GM21737 (cell line): ENCODE measurements around the gene TMEFF2.
A peak's percentile ranks its signal among the peaks of the same experiment; 100 is the strongest.

Source experiments
- ATAC-seq: cut with Tn5 transposase; IDR thresholded peaks from one replicate; pipeline ENCODE4 v1.9.1; 2021; ENCODE audit warnings: mild to moderate bottlenecking, moderate library complexity; ENCODE audit not compliant: unreplicated experiment

TMEFF2 gene, protein sequence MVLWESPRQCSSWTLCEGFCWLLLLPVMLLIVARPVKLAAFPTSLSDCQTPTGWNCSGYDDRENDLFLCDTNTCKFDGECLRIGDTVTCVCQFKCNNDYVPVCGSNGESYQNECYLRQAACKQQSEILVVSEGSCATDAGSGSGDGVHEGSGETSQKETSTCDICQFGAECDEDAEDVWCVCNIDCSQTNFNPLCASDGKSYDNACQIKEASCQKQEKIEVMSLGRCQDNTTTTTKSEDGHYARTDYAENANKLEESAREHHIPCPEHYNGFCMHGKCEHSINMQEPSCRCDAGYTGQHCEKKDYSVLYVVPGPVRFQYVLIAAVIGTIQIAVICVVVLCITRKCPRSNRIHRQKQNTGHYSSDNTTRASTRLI

DNA sequence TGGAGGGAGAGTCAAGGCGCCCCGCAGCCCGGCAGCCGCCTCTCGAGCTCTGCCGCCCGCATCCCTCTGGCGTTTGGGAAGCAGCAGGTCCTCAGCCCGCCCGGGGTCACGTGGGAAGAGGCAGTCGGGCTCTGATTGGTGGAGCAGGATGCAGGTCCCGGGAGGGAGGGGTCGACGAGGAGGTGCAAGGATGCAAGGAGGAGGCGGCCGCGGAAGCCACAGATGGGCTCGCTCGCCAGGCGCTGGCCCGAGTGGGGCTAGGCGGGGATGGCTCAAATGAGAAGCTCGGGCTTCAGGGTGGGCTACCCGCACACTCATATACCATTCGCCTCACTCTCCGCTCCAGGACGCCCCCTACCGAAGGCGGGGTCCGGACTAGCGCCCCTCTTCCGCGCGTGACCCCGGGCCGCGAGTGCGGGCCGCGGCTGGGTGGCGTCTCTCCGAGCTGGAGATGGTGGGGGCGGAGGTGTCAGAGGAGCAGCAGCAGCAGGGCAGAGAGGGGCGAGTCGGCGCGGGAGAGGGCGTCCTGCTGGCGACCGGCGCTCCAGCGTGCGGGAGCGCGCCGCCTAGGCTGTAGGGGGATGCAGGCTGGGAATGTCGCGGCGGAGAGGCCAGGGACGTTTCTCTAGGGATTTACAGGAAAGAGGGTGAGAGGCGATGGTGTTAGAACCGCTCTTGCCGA is at the start of gene TMEFF2:
TMEFF2 (minus strand) TSS at position 68 of the 682 bp plus-strand sequence. CDS start 409 bp downstream, outside the sequence.
- peak; percentile 60 for ATAC-seq

DNA sequence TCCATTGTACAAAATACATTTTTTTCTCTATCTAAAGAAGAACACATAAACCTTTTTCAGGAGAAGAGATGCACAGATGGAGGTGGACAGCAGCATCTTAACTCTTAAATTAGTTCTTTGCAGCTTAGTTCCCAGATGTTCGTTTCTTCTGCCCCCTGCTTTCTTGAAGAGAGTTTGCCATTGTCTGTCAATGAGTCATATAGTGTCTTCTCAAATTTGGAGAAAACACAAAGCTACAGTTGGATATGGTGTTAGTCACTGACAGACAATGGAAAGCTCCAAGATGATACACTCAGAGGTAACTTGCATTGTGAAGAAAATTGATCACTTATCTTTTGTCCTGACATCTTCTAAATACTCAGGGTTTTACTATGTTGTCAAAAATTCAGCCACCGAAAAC is 48.8 kb upstream of the TMEFF2 start:
- ATAC-seq = no peak

DNA sequence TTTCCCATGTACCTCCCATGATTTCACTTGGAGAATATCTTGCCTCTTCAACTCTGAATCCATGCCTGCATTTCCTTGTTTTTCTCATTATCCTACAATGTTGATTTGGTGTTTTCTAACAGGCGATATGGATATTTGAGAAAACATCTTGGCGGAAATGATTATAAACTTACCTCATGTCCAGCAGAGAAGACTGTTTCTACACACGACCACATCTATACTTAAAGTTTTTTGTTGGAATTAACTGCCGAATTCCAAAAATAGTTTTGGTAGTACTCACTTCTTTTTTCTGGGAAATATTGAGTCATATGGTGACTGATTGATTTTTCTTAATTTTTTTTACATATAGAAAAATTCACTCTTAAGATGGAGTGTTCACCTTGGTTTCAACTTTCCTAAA is 41.4 kb upstream of the TMEFF2 start:
- ATAC-seq = no peak

DNA sequence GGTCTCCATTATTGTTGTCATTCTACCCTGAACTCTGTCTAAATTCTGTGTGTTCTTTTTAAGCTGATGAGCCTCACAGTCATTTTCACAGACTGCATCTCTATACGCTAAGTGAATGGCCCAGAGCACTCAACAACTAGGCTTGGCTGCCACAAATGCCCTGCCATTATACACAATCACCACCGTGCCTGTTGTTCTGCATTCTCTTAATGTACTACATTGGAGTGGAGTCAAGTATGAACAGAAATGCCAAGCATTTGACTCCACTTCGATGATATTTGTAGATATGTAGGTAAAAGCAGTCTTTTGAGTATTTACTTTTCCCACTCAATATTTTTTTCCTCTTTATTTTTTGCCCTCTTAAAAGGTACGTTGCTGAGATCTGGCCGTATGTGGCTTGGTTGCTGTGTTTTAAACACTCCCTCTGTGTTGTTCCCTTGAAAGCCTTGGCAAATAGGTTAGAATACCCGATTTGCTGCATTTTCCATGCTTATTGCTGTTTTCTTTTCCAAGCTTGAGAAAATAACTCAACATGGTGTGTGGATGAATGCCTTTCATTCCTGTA is 36.2 kb upstream of the TMEFF2 start:
- ATAC-seq = no peak

DNA sequence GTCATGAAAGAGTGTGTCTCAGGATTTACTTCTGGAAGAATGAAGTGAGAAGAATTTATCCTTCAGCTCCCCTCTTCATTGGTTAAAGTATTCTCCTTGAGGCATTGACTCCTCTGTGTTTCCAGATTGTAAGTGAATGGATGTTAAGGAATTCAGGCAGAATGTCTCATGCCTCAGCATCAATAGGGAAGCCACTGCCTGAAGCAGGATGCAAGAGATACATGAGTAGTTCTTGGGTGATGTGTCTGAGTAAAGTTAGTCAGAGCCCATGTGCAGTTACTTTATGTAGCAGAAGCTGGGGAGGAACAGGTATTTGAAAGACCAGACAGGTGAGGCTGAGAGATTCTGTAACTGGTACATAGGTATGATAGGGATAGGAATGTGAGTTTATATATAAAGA is 34.0 kb upstream of the TMEFF2 start:
- no peak for ATAC-seq

DNA sequence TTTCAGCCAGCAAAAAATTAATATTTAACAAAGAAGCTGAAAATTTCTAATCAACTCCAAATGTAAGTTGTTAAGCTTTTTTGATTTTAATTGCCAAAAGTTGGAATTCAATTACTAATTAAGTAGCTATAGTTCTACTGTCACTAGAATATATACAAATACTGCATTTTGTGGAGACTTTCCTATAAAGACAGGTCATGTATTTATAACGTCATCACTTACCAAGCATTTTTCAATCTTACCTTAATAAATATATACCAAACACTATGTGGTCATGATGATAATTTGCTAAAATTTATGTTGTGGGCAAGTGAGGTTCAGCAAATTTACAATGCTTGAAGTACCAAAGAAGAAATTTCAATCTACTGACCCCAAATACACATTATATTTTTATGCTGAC is 24.2 kb upstream of the TMEFF2 start:
- ATAC-seq = no peak

DNA sequence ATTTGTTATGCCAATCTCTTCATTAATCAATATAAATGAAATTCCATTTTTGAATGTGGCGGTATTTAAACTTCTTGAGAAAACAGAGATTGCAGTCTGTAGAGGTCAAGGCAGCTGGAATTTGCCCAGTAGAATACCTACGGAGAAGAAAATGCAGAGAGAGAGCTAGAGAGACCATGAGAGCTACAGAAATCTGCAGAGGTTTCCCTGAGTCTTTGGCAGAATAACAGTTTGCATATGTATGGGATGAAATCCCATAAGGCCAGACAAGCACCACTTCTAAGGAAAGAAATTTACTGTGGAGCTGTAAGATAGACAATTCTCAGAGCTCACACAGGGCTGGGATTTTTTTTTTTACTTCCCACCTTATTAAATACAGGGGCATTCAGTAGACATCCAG is 23.6 kb upstream of the TMEFF2 start:
- no peak for ATAC-seq

DNA sequence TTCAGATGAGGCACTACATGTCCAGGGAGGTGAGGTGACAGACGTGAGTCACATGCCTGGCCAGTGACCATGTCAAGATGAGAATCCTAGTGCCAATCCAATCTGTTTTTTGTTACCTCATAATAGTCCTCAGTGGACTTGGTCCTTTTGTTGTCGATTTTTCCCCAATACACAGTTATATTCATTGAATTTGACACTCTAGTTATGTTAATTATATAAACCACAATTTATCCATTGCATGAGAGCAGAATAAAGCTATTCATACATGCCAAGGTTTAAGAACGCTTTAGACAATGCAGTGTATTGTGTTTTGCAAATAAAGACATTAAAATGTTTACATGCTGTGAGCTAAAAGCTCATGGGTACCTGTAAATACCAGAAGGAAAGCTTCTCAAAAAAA is 21.6 kb upstream of the TMEFF2 start:
- no peak for ATAC-seq

DNA sequence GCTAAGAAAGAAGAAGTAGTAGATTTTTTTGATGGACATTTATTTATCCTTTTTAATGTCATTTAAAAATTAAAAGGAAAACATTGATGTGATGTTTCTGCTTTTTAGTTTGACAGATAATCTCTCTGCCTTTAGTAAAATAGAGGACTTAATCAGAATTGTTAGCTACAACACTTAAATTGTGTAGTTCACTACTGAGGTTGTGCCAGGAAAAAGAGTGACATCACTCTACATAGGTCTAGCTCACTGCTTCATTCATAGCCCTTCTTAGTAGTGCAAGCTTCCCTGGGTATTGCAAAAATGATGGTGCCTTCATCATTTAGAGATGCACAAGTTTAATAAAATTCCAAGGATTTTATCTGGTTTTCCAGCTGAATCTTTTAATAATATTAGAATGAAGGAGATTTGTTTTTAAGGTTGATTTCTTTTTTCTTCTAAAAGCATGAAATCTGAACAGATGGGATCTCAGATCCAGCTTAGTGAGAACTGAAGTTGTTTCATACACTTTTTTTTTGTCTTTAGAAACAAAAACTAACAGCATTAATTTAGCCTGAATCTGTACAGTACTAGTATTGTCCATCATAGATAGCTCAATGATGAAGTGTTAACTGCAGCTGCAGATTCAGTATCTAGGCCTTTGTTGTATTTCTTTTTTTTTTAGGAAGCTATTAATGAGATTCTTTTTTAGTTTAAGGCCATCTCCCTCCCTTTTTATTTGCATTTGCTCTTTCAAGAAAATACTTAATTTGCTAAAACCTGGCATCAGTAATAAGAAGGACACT is 20.6 kb upstream of the TMEFF2 start:
- no peak for ATAC-seq

DNA sequence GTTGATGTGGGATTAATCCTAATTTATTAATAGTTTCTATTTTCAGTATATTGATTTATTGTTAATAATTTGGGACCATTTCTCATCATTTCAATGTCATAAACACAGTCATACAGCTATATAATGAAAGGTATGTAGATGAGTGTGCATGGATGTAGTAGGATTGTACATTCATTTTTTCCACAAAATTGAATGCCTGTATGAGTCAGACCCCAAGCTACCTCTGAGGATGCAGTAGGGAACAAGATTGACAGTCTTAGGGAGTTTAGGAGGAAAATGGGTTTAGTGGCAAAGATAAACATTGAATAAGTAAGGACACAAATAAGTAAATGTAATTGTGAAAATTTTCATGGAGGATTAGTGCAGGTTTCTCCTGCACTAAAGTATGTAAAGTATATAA is 14.1 kb upstream of the TMEFF2 start:
- no peak for ATAC-seq

DNA sequence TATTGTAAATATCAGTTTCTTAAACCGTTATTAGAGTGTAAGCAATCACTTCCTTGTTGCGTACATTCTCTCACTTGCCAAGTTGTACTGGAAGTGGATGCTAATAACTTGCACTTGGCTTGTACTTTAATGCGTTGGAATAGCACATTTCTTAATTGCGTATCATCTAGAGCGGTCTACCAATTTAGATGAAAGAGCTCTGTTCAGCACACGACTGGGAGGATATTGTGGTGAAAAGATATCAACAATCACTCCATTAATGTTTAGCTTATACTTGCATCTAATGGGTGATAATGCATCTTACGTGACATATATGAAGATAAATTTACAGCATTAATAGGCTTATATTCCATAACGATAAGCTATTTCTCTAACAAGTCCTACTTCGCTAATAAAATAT is 11.7 kb upstream of the TMEFF2 start:
- no peak for ATAC-seq

DNA sequence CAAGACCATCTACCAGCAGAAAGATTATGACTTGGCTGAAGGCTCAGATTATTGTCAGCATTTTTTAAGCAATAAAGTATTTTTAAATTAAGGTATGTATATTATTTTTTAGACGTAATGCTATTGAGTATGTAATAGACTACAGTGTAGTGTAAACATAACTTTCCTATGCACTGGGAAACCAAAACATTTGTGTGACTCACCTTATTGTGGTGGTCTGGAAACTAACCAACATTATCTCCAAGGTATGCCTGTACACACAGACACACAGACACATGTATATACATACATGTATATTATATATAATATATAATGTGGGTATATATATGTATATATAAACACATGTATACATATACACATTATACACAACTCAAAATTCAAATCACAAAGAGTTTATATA is 9.1 kb upstream of the TMEFF2 start:
- ATAC-seq = no peak

DNA sequence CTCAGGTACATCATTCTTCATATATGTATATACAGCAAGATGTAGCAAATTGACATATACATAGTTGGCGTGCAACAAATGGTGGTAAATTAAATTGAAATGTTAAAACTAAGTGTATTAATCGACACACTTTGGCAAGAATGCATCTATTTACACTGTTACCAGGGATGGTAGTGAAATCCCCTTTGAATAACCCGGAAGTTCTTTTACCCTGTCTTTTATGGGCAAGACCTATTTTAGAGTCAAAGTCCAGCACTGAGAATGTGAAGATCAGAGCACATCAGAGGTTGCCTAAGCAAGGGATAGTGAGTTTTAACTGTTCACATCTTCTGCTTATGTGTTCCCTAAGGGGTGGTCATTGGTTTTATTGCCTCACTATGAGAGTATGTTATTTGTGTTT is 7.6 kb upstream of the TMEFF2 start:
- no peak for ATAC-seq

DNA sequence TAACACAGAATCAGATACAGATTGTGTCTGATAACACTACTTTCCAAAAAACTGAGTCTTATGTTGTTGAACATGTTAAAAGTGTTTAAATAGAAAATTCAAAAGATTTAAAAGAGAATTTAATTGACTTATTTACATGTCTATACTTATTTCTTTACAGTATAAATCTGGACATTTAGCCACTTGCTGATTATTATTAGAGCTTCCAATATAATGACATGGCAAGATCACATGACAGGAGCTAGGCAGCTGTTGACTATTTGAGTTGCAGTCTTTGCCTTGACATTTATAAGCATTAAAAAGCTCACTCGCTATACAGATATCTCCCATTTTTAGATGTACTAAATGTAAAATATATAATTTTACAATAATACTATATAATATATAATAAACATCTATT is 6.4 kb upstream of the TMEFF2 start:
- ATAC-seq = no peak

DNA sequence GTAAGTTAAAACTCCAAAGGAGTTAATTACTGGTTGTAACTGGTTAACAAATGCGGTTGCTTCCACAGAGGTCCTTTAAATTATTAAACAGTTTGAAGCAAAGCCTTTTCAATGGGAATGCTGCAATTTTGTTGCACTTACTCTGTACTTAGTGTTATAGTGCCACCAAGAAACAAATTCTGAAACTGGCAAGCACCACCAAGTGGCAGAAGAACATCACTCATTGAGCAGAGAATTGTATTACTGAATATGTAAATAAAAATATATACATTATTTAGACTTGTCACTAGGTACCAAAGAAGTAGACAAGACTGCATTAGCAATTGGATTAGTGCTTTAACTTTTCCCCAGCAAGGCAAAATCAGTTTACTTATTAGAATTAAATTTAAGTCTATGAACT is 2.6 kb upstream of the TMEFF2 start:
- no peak for ATAC-seq

DNA sequence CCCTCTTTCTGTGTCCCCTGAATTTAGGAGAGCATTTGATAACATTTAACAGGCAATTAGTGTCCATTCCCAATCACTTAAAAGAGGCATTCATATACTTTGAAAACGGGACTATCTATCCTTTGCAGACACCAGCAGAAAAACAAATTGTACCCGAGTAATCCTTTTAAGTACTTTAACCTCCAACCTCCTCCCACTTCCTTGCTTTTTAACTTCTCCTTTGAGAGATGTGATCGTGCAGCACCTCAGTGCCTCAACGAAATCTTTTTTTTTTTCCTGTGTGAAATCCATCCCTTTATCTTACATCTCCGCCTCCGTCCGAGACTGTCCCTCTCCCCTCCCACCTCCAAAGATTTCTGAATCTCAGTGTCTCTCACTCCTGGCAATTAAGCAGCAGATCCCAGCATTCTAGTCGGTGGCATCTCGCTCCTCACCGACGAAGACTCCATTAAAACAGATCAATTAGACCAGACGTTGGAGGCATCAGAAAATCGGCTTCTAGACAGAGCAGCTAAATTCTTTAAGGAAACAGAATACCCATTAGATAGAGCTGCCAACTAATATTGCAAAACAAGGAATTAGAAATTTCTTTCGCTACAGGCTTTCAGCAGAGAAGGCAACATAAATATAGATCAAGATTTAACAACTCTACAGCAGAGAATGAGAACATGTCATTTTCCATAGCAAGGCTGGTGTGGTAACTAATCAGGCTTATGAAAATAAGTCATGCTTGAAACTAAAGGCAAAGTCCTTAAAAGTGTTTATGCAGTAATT is 1.9 kb upstream of the TMEFF2 start:
- no peak for ATAC-seq

DNA sequence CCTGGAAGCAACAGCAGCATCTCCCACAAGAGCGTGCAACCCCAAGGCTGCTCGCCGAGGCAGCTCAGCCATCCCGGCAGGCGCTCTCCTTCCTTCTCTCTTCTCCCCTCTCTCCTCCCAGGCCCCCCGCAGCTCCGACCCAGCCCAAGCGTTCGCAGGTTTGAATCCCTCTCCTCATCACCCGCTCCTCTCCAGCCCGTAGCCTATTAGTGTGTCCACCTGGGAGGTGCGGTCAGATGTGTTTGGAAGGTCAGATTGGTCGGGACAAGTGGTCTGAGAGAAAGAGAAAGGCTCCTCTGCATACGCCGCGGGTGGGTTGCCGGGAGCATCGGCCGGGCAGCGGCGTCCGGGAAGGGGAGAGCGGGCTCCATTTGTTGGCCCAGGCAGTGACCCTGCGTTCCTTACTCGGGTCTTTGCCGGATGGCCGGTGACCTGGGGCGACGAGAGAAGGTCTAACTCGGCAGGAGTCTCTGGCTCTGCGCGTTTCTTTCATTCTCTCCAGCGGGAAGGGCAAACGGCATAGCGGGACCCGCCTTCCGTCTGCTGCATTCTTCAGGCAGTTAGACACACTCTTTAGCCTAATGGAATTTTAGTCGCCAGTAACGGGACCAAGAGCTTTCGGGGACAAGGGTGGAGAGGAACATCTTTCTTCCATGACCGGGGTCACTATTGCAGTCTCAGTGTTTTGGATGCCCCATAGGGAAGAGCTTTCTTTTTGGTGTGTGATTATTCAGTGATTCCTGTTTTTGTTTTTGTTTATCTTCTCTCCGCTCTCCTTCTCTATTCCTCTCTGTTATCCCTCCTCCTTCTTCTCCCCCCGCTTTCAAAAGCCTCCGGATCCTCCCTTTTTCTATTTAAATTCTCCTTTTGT is 1.1 kb upstream of the TMEFF2 start:
- no peak for ATAC-seq

DNA sequence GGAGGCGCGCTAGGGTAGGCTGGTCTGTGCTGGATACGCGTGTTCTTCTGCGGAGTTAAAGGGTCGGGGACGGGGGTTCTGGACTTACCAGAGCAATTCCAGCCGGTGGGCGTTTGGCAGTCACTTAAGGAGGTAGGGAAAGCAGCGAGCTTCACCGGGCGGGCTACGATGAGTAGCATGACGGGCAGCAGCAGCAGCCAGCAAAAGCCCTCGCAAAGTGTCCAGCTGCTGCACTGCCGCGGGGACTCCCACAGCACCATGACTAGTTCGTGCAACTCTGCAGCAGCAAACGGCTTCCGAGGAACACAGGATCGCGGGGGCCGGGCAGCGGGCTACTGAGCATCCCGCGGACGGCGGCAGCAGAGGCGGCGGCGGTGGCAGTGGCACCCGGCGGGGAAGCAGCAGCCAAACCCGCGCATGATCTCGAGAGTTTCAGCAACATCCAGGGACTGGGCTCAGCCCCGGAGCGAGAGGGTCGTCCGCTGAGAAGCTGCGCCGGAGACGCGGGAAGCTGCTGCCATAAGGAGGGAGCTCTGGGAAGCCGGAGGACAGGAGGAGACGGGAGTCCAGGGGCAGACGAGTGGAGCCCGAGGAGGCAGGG is 368 bp downstream of the TMEFF2 start:
- no peak for ATAC-seq

DNA sequence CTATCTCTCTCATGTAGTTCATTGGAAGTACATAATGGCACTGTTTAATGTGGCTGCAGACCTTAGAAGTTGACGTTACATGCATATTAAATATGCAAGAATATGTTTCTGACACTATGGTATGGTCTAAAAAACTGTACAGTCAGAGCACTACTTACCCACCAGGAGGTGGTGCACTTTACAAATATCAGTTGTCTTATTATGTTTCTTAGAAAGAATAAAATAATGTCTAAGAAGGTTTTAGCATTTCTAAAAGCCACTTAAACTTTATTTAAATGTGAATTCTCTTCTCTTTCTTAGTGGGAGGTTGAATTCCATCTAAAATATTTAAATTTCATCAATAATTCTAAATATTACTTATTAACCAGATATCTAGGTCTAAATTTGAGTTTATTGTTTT is 4.3 kb downstream of the TMEFF2 start:
- ATAC-seq = no peak
